Measurements from ENCODE around the gene RNGTT.
"Not testable (repeated sequence)": the region's sequence is repeated elsewhere in the genome, so short reads cannot be mapped to it uniquely, and the experiment has no call there.

DNA sequence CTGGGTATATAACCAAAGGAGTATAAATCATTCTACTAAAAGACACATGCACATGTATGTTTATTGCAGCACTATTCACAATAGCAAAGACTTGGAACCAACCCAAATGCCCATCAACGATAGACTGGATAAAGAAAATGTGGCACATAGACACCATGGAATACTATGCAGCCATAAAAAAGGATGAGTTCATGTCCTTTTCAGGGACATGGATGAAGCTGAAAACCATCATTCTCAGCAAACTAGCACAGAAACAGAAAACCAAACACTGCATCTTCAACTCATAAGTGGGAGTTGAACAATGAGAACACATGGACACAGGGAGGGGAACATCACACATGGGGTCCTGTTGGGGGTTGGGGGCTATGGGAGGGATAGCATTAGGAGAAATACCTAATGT is 130.3 kb downstream of the RNGTT start:
- TF ChIP-seq, protein P1, sequence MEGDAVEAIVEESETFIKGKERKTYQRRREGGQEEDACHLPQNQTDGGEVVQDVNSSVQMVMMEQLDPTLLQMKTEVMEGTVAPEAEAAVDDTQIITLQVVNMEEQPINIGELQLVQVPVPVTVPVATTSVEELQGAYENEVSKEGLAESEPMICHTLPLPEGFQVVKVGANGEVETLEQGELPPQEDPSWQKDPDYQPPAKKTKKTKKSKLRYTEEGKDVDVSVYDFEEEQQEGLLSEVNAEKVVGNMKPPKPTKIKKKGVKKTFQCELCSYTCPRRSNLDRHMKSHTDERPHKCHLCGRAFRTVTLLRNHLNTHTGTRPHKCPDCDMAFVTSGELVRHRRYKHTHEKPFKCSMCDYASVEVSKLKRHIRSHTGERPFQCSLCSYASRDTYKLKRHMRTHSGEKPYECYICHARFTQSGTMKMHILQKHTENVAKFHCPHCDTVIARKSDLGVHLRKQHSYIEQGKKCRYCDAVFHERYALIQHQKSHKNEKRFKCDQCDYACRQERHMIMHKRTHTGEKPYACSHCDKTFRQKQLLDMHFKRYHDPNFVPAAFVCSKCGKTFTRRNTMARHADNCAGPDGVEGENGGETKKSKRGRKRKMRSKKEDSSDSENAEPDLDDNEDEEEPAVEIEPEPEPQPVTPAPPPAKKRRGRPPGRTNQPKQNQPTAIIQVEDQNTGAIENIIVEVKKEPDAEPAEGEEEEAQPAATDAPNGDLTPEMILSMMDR (conservative IDR thresholded peaks at IDR 0.05; ENCODE audit: low read depth, low read length) = not testable (repeated sequence)
- not testable (repeated sequence) for TF ChIP-seq EZH2 (IDR thresholded peaks at IDR 0.05; ENCODE audit: low read length, unreplicated experiment); EZH2phosphoT487 (IDR thresholded peaks at IDR 0.05; ENCODE audit: borderline replicate concordance, low read length)

All from PC-3 (cell line).